Measurements from ENCODE around the gene PTPRU. TPM values are rescaled to one million over a fixed set of nuclear protein-coding genes. Genes with fewer than 3 reads are reported as not detected.

Gene PTPRU
- polyA plus RNA-seq, 2 of the 4 experiments (the other 2 are of a cell fraction), result 5.7 to 6.1 TPM

GRCh38 chr1:29248409-29248808 is 12.1 kb downstream of the PTPRU start:
- no peak overlapping the region for H3K27ac ChIP-seq
- 83% methylated on average over 2 of the region's 2 CpGs for WGBS (ENCODE audit: missing lambda C conversion rate)
- no peak overlapping the region for H3K4me2 ChIP-seq
- no peak for DNase-seq (ENCODE audit: low read depth in 1 of 2, low spot score in 1 of 2)
- H3K4me3 ChIP-seq, result no peak overlapping the region
- TF ChIP-seq ESRRA (IDR thresholded peaks at IDR 0.05; ENCODE audit: borderline replicate concordance, low read length) (no peak), CHD4 (IDR thresholded peaks at IDR 0.05; ENCODE audit: borderline replicate concordance) (no peak), NFE2L2 (conservative IDR thresholded peaks at IDR 0.05; ENCODE audit: low read length) (no peak), NR3C1 (IDR thresholded peaks at IDR 0.05) (no peak), RAD21 (conservative IDR thresholded peaks at IDR 0.05 in 1 of 2, IDR thresholded peaks at IDR 0.05 in 1 of 2) (no peak), MYC (IDR thresholded peaks at IDR 0.05; ENCODE audit: borderline replicate concordance, low read length) (no peak), TP53 (CRISPR knock-in tag; IDR thresholded peaks at IDR 0.05) (no peak), E2F6 (IDR thresholded peaks at IDR 0.05; ENCODE audit: borderline replicate concordance, low read depth) (no peak), SMC3 (IDR thresholded peaks at IDR 0.05) (no peak), HEYL (CRISPR knock-in tag; IDR thresholded peaks at IDR 0.05) (no peak), KDM5A (IDR thresholded peaks at IDR 0.05) (no peak), JUN (IDR thresholded peaks at IDR 0.05) (no peak), EP300 (IDR thresholded peaks at IDR 0.05) (no peak), CBX2 (IDR thresholded peaks at IDR 0.05; ENCODE audit: borderline replicate concordance, low read depth) (no peak), HOXA7 (CRISPR knock-in tag; IDR thresholded peaks at IDR 0.05) (no peak), KDM1A (IDR thresholded peaks at IDR 0.05; ENCODE audit: low read depth) (no peak), ZNF302 (CRISPR knock-in tag; IDR thresholded peaks at IDR 0.05) (no peak), HOXB5 (CRISPR knock-in tag; IDR thresholded peaks at IDR 0.05) (no peak), TFCP2L1 (CRISPR knock-in tag; IDR thresholded peaks at IDR 0.05) (no peak)
- TF ChIP-seq, protein P1, sequence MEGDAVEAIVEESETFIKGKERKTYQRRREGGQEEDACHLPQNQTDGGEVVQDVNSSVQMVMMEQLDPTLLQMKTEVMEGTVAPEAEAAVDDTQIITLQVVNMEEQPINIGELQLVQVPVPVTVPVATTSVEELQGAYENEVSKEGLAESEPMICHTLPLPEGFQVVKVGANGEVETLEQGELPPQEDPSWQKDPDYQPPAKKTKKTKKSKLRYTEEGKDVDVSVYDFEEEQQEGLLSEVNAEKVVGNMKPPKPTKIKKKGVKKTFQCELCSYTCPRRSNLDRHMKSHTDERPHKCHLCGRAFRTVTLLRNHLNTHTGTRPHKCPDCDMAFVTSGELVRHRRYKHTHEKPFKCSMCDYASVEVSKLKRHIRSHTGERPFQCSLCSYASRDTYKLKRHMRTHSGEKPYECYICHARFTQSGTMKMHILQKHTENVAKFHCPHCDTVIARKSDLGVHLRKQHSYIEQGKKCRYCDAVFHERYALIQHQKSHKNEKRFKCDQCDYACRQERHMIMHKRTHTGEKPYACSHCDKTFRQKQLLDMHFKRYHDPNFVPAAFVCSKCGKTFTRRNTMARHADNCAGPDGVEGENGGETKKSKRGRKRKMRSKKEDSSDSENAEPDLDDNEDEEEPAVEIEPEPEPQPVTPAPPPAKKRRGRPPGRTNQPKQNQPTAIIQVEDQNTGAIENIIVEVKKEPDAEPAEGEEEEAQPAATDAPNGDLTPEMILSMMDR (IDR thresholded peaks at IDR 0.05), result no peak
- no peak for FAIRE-seq
- ATAC-seq, result no peak
- ChIA-PET POLR2A (no interaction called here), CTCF (no interaction called here)
- no peaks in the 10 kb centered on the region for H3K9me3 ChIP-seq
- H3K4me1 ChIP-seq, result 0 out of 3 replicates have a peak, but pooled peaks cover 4% of the 10 kb centered on the region

DNA sequence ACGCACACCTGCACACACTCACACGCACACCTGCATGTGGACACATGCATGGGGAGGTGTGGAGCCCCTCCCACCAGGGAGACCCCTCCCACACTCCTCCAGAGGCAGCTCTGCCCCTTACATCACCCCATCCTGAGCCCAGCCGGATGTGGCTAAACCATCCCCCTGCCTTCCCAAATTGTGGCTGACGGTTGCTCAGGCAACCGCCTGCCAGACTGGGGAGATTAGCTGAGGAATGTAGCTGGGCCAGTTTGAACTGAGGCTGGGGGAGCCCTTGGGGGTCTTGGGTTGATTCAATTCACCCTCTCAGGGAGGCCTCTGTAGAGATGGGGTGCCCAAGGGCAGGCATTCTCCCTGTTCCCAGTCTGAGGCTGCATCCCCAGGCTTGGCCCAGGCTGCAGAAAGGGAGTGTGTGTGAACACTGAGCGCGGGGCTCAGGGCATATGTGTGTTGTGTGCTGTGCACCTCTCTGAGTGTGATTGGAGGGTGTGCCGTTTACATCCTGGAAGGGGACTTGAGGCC is 12.9 kb downstream of the PTPRU start:
- no peak overlapping the region for H3K4me2 ChIP-seq
- TF ChIP-seq E2F6 (IDR thresholded peaks at IDR 0.05; ENCODE audit: borderline replicate concordance, low read depth) (no peak), SMC3 (IDR thresholded peaks at IDR 0.05) (no peak), REST (IDR thresholded peaks at IDR 0.05) (no peak)
- FAIRE-seq (no peak), ATAC-seq (no peak), DNase-seq (ENCODE audit: low read depth in 1 of 2, low spot score in 1 of 2) (no peak)
- H3K9me3 ChIP-seq, result no peaks in the 10 kb centered on the region
- POLR2A ChIA-PET, result no interaction called here
- H3K4me1 ChIP-seq, result 0 out of 3 replicates have a peak, but pooled peaks cover 4% of the 10 kb centered on the region
- CTCF ChIA-PET, result no interaction called here
- H3K27ac ChIP-seq, result no peak overlapping the region
- WGBS (ENCODE audit: missing lambda C conversion rate), result 82% methylated on average over 6 of the region's 8 CpGs
- no peak overlapping the region for H3K4me3 ChIP-seq
